ENCODE results near the gene NIPSNAP2. TPM values are rescaled to one million over a fixed set of nuclear protein-coding genes. Genes with fewer than 3 reads are reported as not detected.

NIPSNAP2 gene
- total and polyA plus RNA-seq, 2 of the 13 experiments (the other 11 are each of a cell fraction or from before 2014, with no cell fraction given): 40.3 to 61.5 TPM

DNA sequence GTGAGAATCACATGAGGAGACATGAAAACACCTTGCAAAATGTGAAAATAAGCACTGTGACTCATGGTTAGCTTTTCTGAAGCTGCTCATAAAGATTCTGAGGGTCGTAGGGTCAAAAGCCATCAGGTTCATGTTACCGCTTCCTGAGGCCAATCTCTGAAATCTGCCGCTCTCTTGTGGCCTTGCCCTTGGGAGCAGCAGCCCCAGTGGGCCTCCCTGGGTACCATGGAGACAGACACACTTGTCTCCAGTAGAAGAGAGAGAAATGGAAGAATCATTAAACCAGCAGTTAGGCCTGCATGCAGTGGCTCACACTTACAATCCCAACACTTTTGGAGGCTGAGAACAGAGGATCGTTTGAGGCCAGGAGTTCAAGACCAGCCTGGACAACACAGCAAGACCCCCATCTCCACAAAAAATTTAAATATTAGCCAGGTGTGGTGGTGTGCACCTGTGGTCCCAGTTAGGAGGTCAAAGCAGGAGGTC is 42.8 kb downstream of the NIPSNAP2 start (continued):
- TF ChIP-seq, protein P1, sequence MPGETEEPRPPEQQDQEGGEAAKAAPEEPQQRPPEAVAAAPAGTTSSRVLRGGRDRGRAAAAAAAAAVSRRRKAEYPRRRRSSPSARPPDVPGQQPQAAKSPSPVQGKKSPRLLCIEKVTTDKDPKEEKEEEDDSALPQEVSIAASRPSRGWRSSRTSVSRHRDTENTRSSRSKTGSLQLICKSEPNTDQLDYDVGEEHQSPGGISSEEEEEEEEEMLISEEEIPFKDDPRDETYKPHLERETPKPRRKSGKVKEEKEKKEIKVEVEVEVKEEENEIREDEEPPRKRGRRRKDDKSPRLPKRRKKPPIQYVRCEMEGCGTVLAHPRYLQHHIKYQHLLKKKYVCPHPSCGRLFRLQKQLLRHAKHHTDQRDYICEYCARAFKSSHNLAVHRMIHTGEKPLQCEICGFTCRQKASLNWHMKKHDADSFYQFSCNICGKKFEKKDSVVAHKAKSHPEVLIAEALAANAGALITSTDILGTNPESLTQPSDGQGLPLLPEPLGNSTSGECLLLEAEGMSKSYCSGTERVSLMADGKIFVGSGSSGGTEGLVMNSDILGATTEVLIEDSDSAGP (CRISPR knock-in tag; IDR thresholded peaks at IDR 0.05; ENCODE audit: borderline replicate concordance): peak; percentile 30; the same call in 1 of the 2 replicates
- peak; percentile 79; the same call in 1 of the 2 replicates for TF ChIP-seq MIER2 (CRISPR knock-in tag; IDR thresholded peaks at IDR 0.05)
- TF ChIP-seq, protein P2, sequence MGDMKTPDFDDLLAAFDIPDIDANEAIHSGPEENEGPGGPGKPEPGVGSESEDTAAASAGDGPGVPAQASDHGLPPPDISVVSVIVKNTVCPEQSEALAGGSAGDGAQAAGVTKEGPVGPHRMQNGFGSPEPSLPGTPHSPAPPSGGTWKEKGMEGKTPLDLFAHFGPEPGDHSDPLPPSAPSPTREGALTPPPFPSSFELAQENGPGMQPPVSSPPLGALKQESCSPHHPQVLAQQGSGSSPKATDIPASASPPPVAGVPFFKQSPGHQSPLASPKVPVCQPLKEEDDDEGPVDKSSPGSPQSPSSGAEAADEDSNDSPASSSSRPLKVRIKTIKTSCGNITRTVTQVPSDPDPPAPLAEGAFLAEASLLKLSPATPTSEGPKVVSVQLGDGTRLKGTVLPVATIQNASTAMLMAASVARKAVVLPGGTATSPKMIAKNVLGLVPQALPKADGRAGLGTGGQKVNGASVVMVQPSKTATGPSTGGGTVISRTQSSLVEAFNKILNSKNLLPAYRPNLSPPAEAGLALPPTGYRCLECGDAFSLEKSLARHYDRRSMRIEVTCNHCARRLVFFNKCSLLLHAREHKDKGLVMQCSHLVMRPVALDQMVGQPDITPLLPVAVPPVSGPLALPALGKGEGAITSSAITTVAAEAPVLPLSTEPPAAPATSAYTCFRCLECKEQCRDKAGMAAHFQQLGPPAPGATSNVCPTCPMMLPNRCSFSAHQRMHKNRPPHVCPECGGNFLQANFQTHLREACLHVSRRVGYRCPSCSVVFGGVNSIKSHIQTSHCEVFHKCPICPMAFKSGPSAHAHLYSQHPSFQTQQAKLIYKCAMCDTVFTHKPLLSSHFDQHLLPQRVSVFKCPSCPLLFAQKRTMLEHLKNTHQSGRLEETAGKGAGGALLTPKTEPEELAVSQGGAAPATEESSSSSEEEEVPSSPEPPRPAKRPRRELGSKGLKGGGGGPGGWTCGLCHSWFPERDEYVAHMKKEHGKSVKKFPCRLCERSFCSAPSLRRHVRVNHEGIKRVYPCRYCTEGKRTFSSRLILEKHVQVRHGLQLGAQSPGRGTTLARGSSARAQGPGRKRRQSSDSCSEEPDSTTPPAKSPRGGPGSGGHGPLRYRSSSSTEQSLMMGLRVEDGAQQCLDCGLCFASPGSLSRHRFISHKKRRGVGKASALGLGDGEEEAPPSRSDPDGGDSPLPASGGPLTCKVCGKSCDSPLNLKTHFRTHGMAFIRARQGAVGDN (CRISPR knock-in tag; IDR thresholded peaks at IDR 0.05): peak; percentile 53; the same call in 1 of the 2 replicates
- TF ChIP-seq KMT2A (CRISPR knock-in tag; IDR thresholded peaks at IDR 0.05): no peak
- TF ChIP-seq RAD21 (CRISPR knock-in tag; IDR thresholded peaks at IDR 0.05): no peak
- peak; percentile 83; the same call in 1 of the 2 replicates for TF ChIP-seq SMYD3 (CRISPR knock-in tag; IDR thresholded peaks at IDR 0.05)
- no peak for TF ChIP-seq SP140L (CRISPR knock-in tag; IDR thresholded peaks at IDR 0.05; ENCODE audit: borderline replicate concordance)
- TF ChIP-seq, protein P3, sequence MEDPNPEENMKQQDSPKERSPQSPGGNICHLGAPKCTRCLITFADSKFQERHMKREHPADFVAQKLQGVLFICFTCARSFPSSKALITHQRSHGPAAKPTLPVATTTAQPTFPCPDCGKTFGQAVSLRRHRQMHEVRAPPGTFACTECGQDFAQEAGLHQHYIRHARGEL (CRISPR knock-in tag; IDR thresholded peaks at IDR 0.05): no peak
- TF ChIP-seq, protein P4, sequence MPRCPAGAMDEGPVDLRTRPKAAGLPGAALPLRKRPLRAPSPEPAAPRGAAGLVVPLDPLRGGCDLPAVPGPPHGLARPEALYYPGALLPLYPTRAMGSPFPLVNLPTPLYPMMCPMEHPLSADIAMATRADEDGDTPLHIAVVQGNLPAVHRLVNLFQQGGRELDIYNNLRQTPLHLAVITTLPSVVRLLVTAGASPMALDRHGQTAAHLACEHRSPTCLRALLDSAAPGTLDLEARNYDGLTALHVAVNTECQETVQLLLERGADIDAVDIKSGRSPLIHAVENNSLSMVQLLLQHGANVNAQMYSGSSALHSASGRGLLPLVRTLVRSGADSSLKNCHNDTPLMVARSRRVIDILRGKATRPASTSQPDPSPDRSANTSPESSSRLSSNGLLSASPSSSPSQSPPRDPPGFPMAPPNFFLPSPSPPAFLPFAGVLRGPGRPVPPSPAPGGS (CRISPR knock-in tag; IDR thresholded peaks at IDR 0.05): no peak; the same call in 1 of the 2 replicates
- TF ChIP-seq, protein P5, sequence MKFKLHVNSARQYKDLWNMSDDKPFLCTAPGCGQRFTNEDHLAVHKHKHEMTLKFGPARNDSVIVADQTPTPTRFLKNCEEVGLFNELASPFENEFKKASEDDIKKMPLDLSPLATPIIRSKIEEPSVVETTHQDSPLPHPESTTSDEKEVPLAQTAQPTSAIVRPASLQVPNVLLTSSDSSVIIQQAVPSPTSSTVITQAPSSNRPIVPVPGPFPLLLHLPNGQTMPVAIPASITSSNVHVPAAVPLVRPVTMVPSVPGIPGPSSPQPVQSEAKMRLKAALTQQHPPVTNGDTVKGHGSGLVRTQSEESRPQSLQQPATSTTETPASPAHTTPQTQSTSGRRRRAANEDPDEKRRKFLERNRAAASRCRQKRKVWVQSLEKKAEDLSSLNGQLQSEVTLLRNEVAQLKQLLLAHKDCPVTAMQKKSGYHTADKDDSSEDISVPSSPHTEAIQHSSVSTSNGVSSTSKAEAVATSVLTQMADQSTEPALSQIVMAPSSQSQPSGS (CRISPR knock-in tag; IDR thresholded peaks at IDR 0.05): peak; percentile 85
- TF ChIP-seq ZNF557 (CRISPR knock-in tag; IDR thresholded peaks at IDR 0.05): no peak
- TF ChIP-seq, protein P6, sequence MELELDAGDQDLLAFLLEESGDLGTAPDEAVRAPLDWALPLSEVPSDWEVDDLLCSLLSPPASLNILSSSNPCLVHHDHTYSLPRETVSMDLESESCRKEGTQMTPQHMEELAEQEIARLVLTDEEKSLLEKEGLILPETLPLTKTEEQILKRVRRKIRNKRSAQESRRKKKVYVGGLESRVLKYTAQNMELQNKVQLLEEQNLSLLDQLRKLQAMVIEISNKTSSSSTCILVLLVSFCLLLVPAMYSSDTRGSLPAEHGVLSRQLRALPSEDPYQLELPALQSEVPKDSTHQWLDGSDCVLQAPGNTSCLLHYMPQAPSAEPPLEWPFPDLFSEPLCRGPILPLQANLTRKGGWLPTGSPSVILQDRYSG (CRISPR knock-in tag; IDR thresholded peaks at IDR 0.05): no peak
- no peak for TF ChIP-seq POLR2G (IDR thresholded peaks at IDR 0.05; ENCODE audit: low read depth, low read length)
- peak; percentile 77 to 95; a peak in 3 of 4 replicates for TF ChIP-seq EP300 (IDR thresholded peaks at IDR 0.05; ENCODE audit: low read depth in 2 of 2, low read length in 2 of 2)
- peak; percentile 94 for TF ChIP-seq EP300 (CRISPR knock-in tag; IDR thresholded peaks at IDR 0.05; ENCODE audit: borderline replicate concordance)
- TF ChIP-seq ZNF766 (CRISPR knock-in tag; IDR thresholded peaks at IDR 0.05; ENCODE audit: borderline replicate concordance): peak; percentile 53; the same call in 1 of the 2 replicates
- TF ChIP-seq ZBTB20 (CRISPR knock-in tag; IDR thresholded peaks at IDR 0.05; ENCODE audit: borderline replicate concordance, low read depth): peak; percentile 92; the same call in 1 of the 2 replicates
- no peak for TF ChIP-seq PTBP1 (IDR thresholded peaks at IDR 0.05; ENCODE audit: low read depth, low read length, poor library complexity, severe bottlenecking)
- TF ChIP-seq ZBTB7B (CRISPR knock-in tag; IDR thresholded peaks at IDR 0.05): peak; percentile 89
- TF ChIP-seq RELA (CRISPR knock-in tag; IDR thresholded peaks at IDR 0.05): 0 out of 2 replicates have a peak, but pooled peaks have one; percentile 73
